GM19467 (cell line): ENCODE data around the gene CFAP46.
"Not testable (repeated sequence)": the region's sequence is repeated elsewhere in the genome, so short reads cannot be mapped to it uniquely, and the experiment has no call there.

Source experiments
- ATAC-seq: cut with Tn5 transposase; IDR thresholded peaks from one replicate; pipeline ENCODE4 v1.9.1; 2021; ENCODE audit warnings: mild to moderate bottlenecking, moderate library complexity; ENCODE audit not compliant: unreplicated experiment

The CFAP46 gene

GRCh38 chr10:132779549-132780294 lies 162.6 kb downstream of the CFAP46 start:
- no peak for ATAC-seq

GRCh38 chr10:132777441-132777840 lies 164.9 kb downstream of the CFAP46 start:
- no peak for ATAC-seq

GRCh38 chr10:132776821-132777220 lies 165.5 kb downstream of the CFAP46 start:
- ATAC-seq: no peak

DNA sequence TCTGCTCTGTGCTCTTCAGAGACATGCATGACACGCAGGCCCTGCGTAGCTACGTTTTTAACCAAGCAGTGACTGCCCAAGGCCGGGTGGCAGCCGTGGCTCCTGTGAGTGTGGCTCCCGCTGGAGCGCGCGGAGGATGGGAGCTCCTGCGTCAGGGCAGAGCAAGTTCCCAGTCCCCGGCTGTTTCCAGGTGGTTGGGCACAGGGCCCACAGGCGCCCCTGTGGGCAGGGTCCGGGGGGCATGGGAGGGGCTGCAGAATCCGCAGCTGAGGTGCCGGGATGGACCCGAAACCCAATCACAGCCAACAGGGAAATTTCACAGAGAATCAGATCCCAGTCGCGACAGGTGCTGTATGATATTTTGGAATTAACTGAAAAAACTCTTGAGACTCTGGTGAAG lies 166.2 kb downstream of the CFAP46 start:
- ATAC-seq: no peak

DNA sequence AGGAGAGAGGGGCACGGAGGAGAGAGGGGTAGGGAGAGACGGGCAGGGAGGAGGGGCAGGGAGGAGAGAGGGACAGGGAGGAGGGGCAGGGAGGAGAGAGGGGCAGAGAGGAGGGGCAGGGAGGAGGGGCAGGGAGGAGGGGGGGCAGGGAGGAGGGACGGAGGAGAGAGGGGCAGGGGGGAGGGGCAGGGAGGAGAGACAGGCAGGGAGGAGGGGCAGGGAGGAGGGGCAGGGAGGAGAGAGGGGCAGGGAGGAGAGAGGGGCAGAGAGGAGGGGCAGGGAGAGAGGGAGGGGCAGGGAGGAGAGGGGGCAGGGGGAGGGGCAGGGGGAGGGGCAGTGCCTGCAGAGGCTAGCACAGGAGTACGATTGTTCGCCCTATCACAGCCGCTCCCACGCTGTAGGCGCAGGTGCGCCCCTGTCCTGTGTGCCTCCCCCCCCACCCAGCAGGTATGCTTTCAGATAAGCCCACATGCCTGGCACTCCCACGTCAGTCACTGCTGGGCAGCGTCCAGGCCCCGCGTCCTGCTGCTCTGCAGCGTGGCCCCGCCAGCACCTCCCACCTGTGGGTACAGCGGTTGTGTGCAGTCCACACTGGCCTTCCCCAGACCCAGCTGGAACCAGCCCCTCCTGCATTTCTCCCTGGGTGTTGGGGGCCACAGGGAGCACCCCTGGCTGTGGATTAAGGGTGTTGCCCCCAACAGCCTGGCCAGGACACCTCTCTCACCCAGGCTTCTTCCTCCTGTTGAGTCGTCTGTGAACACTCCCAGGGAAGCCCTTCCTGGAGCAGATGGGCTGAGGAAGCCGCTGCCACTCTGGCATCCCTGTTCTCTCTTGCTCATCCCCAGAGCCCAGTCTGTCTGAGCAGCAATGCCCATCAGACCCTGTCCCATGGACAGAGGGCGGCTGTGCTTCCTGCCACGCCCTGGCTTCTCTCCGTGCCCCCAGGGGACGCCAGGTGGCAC lies 167.2 kb downstream of the CFAP46 start:
- ATAC-seq: no peak

GRCh38 chr10:132774181-132774901 lies 168.0 kb downstream of the CFAP46 start:
- ATAC-seq: no peak

GRCh38 chr10:132772816-132773215 lies 169.6 kb downstream of the CFAP46 start:
- not testable (repeated sequence) for ATAC-seq

DNA sequence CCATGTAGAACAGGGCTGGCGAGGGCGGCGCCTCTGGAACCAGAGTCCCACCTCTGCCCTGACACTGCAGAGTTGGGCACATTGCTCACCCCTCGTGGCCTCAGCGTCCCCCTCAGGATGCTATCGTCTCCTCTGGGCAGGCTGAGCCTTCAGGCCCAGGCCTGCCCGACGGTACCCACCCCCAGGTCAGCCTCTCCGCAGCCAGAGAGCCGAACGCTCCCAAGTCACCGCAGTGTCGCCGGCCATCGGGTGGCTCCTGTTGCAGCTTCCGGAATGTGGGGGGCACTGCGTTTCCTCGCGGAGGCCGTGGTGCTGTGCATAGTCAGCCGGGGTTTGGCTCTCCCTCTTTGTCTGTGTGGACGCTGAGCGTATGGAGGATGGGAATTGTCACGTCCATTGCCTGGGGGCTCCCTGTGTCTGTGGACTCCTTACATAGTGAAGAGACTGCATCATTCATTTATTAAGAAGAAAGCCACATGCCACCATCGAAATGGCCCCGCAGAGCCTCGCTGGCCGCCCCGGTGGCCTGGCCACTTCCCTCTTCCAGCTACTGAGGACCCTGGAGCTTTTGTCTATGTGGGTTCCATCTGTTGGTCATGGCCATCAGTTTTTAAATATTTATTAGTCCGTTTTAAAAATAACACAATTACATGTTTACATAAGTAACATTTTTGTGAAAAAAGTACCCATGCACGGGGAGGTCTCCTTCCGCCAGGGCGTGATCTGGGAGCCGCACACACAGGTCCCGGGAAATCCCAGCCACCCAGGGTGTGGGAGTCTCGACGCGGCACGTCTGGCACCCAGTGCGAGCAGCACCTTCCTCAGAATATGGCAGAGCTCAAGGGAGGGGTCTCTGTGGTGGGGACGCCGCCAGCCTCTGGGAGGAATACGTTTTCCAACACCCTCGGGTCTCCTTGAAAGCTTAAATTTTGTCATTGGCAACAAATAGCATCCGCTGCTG lies 172.0 kb downstream of the CFAP46 start:
- no peak for ATAC-seq

DNA sequence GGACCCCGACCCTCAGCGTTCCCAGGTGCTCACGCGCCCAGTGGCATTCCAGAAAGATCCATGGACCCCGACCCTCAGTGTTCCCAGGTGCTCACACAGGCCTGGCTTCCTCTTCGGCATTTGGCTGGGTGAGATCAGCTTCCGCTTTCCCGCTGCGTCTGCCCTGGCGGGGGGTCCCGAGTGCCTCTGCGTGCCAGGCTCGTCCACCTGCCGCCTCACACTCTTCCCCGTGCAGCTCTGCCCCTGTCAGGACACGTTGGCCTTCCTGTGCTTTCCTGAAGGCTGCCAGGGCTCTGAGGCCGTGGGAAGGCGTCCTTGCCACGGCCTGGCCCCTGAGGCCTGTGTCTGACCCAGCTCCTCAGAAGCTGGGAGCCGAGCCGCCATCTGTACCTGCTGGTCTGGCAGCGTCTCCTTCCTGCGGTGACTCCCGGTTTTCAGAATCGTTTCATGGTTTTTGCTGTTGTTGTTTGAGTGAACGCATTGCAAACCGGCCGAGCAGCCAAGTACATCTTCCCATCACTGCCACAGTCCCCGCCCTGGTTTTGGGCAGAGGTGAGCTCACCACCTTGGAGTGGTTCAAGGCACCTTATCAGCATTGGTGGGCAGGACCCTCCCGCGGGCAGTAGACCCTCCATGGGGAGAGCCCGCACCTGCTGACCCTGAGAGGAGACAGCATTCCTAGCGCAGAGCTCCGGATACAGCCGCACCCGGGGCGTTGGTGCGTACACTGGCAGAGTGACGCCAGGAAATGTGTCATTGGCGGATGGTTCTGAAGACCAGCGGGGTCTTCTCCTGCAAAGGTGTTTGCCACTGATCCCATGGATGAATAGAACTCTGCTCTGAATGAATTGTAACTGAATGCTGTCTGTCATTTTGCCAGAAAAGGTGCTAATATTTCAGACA lies 173.8 kb downstream of the CFAP46 start:
- no peak for ATAC-seq

DNA sequence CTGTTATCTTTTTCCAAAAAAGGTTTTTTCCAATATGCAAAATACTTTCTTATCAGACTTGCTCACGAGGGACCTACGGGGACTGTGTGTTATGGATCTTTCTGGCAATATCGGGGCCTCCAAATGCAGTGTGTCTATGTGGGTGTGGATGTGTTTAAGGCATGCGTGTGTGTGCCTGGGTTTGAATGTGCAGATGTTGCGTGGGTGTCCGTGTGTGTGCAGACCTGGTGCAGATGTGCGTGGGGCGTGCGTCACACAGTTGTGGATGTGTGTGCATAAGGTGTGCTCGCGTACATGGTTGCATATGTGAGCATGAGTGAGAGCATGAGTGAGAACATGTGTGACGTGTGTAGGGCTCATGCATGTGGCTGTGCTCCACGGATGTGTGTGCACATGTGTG lies 176.1 kb downstream of the CFAP46 start:
- no peak for ATAC-seq

- ATAC-seq: no peak
These were observed 176.9 kb downstream of the CFAP46 start for GRCh38 chr10:132765435-132765834.

- no peak for ATAC-seq
These were observed 178.3 kb downstream of the CFAP46 start for GRCh38 chr10:132764108-132764507.

GRCh38 chr10:132763545-132763944 lies 178.8 kb downstream of the CFAP46 start:
- ATAC-seq: no peak

GRCh38 chr10:132762267-132762666 lies 180.1 kb downstream of the CFAP46 start:
- ATAC-seq: no peak

GRCh38 chr10:132761395-132762060 lies 180.8 kb downstream of the CFAP46 start:
- no peak for ATAC-seq

DNA sequence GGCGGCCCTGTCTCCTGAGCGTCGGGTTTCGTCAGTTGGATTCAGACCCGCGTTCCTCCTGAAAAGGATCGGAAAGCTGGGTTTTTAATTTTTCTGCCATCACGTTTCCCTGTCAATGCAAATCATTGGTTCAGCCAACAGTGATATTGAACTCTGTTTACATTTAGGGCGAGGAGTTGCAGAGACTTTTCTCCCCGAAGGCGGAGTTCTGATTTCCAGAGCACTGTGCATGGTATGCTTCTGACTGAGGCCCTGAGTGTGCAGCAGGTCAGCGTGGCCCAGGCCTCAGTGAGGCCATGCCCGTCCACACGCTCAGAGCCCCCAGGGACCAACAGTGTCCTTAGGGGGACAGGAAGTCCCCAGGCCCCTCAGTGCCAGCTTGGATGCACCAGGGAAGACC lies 183.5 kb downstream of the CFAP46 start:
- ATAC-seq: no peak
